GM10266 (cell line): Measurements from ENCODE around the gene CCDC85A.

ENCODE experiments used
- DNase-seq: peaks from one replicate; pipeline ENCODE4 v3.0.0; 2012; ENCODE audit errors: extremely low spot score
- CTCF ChIP-seq: IDR thresholded peaks from 2 replicates; pipeline ENCODE4 v1.5.1; 2012; ENCODE audit warnings: mild to moderate bottlenecking, low read depth; ENCODE audit not compliant: control insufficient read depth, insufficient read depth; ENCODE audit errors: missing control alignments

Gene CCDC85A

GRCh38 chr2:56416500-56417176, 232.8 kb downstream of the CCDC85A start:
- no peak for TF ChIP-seq CTCF
- no peak for DNase-seq
